DOHH2 (cell line): ENCODE results near the gene HUWE1.

Experiments used
- CTCF ChIP-seq: fragments of 200-600 bp; sonication (generic); IDR thresholded peaks from one replicate; pipeline ENCODE4 v1.5.1; 2014; ENCODE audit warnings: antibody characterized with exemption, mild to moderate bottlenecking, low read depth, low read length; ENCODE audit not compliant: poor library complexity, severe bottlenecking
- EZH2phosphoT487 ChIP-seq: fragments of 200-600 bp; sonication (generic); IDR thresholded peaks from 2 replicates; pipeline ENCODE4 v1.6.1; 2017; ENCODE audit warnings: borderline replicate concordance, mild to moderate bottlenecking, antibody characterized with exemption, low read length, moderate library complexity, mixed read lengths

- TF ChIP-seq CTCF (no peak), EZH2phosphoT487 (no peak)
Measured at GRCh38 chrX:53594354-53594753, 92.2 kb downstream of the HUWE1 start.
